ENCODE results near the gene H2AZ1.
"Not testable (repeated sequence)": the region's sequence is repeated elsewhere in the genome, so short reads cannot be mapped to it uniquely, and the experiment has no call there.

H2AZ1 gene

DNA sequence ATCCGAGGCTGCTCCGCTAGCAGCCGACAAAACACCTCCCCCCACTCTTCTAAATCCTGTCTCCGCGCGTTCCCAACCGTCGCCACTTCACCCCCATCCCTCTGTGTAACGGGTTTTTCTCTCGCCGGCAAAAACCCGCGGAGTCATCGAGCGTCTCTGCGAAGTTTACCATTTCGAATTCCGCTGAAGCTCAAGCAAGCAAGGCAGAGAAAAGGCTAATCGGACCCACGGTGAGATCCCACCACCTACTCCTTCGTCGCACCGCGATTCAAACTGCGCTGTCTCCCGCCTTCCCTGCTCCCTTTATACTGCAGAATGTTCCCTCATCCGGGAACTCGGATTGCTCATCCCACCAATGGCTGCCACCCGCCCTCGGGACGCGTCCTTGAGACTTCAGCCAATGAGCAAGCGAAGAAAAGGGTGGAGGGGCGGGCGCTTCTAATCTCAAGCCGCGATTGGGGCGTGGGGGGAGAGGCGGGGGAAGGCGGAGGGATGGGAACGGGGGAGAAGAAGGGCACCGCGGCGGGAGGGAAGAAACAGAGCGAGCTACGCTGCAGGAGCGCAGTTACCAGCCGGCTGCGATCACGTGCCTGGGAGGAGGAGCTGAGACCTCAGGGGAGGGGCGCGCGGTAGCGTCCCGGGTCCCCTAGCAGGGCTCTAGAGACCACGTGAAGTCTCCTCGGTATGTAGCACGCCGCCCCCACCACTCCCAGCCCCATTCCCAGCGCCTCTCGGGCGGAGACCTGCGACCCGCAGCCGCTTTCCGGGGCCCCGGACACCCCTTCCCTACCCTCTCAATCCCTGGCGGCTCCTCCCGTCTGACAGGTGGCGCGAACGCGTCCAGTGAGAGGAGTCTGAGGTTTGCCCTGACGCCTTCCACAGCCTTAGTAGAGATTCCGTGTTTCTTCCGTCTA, at the start of gene H2AZ1:
TSS of gene H2AZ1 (minus strand) at position 277 of the 914 bp plus-strand sequence. CDS start at position 172, 105 bp downstream.
- peak; percentile 79 for FAIRE-seq

DNA sequence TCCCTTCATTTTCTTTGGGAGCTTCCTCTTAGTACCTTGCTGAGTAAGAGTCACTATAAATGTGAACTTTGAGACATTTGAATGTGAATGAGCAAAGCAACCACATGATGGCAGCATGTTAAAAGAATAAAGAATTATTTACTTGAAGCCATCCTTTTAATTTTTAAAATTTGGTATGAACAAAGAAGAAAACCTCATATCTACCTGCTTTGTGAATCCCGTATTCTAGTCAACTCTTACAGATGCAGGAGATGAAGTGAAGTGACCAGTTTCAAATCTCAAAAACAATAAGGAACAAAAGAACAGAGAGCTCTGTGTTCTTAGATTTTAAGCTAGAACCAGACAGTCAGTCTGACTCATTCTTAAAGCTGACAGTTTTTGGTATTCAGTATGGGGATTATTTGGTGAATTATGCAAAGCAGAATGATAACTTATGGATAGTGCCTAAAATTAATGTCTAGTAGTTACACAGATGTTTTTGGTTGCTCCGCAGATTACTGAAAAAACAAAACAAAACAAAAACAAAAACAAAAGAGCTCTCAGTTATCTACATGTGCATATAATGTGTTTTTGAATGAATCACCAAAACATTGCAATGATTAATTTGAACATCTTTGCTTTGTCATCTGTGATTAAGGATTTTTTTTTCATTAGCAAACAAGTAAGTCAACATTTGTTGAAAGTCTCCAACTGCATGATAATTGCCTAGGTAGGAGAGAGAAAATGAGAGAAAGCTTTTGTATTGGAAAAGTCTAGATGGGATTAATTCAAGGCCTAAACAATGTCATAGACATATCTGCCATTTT, 48.2 kb upstream of the H2AZ1 start:
- FAIRE-seq: peak; percentile 96

DNA sequence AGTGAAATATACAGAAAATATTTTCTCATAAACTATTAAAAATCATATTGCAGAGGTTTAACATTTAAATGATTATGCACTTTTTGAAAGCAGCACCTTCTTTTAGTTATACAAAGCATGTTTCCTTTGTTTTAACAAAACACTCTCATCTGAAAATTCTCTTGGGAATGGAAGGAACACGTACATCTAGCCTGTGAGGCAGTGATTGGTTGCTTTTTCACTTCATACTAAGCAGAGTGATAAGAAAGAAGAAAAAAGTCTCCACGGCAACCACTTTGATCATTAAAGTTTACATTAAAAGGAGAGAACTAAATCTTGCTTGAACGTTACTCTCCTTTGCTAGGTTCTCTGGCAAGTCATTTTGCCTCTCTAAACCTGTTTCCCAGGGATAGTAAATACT, 41.7 kb upstream of the H2AZ1 start:
- no peak for FAIRE-seq

DNA sequence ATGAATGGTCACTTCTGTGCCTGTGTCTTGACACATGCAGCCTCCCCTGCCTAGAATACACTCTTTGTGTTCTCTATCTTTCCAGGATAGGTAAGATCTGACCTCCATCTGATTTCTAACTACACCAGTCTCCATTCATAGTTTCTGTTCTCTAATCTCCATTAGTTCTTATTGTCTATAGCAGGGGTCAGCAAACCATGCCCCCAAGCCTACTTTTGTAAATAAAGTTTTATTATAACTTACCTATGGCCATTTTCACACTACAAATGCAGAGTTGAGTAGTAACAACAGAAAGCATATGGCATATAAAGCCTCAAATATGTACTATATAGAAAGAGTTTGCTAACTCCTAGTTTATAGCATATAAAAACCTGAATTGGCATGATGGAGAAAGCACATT, 37.6 kb upstream of the H2AZ1 start:
- no peak for FAIRE-seq

DNA sequence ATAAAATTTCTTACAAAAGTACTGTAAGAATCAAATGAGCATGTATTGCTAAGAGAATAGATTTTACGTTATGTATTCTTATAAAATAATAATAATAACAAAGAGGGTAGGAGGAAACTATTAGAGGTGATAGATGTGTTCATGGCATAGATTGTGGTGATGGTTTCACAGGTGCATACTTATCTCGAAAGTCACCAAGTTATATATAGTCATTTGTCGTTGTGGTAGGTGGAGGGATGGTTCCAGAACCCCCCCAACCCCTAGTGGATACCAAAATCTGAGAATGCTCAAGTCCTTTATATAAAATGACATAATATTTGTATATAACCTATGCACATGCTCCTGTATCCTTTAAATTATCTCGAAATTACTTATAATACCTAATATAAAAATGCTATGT, 36.7 kb upstream of the H2AZ1 start:
- no peak for FAIRE-seq

DNA sequence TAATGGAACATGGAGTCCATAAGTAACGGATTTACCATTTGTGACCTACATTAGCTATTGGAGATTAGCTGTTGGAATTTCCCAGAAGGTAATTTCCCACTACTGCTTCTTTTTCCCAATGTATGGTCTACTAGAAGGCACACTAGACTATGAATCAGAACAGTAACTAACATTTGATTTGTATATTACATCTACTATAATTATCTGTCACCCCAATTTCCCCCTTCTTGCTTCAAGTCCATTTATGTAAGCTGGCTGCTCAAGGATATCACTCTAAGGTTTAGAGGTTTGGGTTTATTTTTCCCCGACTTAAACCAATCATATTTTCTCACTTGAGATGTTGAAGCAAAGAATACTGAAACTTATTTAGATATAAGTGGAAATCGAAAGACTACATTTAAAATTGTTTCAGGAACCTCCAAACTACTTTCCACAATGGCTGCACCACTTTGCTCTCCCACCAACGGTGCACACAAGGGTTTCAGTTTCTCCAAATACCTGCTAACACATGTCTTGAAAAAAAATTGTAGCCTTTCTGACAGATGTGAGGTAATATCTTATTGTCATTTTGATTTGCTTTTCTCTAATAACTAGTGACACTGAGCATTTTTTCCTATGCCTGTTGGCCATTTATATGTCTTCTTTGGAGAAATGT, 33.3 kb upstream of the H2AZ1 start:
- FAIRE-seq: no peak

DNA sequence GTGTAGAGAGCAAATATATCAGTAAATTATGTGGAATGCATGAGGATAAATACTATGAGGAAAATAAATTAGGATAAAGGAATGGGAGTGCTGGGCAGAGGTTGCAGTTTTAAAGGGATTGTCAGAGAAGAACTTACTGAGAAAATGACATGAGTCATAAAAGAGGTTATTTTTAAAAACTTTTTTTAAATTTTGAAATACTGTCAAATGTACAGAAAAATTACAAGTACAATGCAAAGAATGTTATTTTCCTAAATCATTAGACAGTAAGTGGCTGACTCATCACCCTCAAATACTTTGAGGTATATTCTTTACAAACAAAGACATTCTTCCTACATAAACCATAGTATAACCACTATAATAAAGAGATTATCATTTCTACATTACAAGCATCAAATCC, 29.8 kb upstream of the H2AZ1 start:
- no peak for FAIRE-seq

DNA sequence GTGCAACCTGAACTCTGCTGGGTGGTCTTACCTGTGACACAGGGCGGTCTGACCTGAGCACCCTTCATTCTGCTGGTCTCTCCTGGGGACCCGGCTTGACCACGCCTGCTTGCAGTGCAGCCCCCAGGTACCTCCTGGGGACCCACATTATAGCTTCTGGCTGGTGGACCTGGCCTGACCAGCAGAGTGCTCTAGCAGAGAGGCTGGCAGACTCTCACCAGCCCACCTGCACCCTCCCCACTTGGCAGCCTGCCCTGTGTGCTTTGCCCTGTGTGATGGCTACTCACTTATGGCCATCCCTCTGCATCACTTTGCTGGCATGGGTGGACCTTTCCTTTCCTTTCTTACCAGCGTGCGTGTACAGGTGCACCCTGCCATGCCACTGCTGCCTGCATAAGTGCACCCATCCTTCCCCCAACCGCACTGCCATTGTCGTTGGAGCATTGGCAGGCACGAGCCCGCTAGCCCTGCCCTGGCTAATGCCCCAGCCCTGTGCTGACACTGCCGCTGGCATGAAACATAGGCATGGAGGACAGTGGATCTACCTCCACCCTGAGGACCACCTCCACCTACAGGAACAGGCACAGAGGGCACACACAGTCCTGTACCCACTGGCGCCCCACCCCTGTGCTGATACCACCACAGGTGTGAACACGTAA, 21.5 kb upstream of the H2AZ1 start:
- FAIRE-seq: no peak

DNA sequence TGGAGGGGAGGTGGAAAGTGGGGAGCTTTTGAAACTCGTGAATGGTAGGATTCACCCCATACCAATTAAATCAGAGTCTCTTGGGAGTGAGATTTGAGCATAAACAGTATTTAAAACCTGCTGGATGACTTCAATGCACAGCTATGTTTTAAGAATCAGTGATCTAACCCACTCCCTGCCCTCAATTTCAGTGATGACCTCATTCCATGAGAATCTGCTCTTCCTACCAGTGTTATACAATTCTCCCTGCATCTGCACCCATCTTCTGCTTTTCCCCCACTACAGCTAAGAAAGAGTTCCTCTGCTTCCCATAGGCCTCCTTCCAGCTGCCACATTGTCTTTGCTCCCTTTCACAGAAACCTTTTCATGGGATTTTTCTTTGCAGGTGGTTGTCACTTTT, 18.3 kb upstream of the H2AZ1 start:
- FAIRE-seq: no peak

DNA sequence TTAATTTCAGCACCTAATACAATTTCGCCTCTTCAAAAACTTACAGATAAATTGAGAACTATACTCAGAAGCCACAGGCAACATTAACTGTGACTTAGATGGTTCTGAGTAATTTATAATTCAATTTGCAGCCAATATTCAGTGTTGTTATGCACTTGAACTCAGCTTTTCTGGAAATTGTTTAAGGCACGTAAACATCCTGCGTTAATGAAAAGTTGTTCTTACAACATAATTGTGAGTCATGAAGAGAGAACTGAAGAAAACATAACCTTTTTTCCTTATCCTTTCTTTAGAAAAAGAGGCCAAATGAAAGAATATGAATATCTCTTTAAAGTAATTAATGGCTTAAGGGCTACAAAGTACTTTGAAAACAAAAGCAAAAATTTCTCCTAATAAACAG, 16.6 kb upstream of the H2AZ1 start:
- FAIRE-seq: peak; percentile 94

DNA sequence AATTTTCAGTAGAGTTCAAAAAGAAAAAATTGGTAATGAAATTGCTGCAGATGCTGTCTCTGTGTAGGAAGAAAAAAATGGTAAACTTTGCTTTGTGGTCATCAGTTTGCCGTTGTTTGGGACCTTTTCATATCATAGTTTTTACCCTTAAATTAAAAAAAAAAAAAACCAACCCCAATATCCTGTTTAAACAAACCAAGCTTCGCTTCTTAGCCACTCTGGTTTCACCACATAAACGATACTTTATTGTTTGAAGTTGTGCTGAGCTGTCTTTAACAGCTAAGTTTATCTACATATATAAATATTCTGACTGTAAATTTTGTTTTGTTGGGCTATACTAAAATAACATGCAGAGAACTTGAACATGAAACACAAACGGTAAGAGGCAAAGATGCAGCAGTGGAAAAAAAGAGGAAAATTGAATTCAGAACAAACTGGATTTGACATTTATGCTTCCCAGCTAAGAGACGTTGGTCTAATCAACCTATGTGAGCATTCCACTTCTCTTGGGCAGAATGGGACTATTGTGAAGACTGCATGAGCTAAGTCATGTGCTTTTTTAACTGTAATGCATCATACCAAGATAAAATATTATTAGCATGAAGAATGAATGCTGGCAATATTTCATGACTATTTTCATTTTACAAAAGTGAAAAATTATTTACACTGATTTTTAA, 15.7 kb upstream of the H2AZ1 start:
- no peak for FAIRE-seq

DNA sequence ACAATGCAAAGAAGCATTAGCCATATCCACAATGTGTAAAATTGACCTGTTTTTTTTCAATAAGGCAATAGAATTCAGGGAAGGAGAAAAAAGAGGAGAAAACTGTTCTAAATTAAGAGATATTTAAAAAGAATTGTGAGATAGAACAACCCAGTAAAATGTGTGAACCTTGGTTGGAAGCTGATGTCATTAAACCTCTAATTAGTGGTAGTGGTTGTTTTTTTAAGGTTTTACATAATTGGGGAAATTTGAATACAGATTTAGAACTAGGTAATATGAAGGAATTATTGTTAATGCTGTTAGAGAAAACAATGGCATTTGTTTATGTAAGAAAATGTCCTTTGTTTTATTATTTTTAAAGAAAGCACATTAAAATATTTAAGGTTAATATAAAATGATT, 15.1 kb upstream of the H2AZ1 start:
- FAIRE-seq: no peak

DNA sequence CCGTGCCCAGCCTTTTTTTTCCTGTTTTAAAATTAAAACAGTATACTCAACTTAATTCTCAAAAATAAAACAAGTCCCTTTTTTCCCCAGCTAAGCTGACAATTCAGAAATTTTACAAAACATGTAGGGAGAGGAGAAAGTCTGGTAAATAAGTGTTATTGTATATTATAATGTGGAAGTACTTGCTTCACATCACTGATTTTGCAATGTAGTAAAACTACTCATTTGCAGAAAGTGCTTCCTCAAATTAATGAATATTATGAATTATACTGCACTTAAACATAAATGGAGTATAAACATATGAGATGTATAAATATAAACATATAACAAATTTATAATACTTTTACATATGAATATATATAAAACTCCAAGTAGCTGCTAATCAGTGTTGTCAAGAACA, 11.6 kb upstream of the H2AZ1 start:
- FAIRE-seq: no peak

DNA sequence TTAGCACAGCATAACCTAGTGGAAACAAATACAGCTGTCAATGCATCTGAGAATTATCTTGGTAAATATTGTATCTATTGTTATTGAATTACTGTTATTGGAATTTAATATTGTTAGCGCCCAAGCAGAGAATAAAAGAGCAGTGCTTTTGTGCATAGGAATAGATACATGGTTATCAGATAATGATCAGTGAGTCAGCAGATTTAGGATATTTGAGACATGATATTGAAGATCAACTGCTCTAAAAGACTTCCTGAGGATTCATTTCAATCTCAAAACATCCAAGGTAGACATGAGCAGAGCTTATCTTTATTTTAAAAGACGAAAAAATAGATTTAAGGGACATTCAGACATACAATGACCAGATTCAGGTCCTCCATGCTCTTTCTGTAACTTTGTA, 10.6 kb upstream of the H2AZ1 start:
- FAIRE-seq: no peak

DNA sequence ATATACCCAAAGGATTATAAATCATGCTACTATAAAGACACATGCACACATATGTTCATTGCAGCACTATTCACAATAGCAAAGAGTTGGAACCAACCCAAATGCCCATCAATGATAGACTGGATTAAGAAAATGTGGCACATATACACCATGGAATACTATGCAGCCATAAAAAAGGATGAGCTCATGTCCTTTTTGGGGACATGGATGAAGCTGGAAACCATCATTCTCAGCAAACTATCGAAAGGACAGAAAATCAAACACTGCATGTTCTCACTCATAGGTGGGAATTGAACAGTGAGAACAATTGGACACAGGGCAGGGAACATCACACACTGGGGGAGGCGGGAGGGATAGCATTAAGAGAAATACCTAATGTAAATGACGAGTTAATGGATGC, 8.1 kb upstream of the H2AZ1 start:
- not testable (repeated sequence) for FAIRE-seq

DNA sequence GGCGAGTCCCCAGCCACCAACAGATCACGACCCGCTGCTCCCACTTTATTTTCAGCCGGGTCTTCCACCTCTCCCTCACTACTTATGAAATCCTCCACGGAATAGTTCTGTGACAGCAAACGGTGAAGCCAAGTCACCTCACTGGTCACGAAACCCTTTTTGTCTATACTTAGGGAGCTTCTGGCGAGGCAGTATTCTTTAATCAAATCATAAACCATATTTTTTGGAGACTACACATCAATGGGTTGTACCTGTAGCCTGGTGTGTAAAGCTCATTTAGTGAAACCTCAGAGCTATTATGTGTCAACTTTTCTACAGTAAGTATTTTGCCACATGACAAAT, 809 bp upstream of the H2AZ1 start:
- no peak for FAIRE-seq

DNA sequence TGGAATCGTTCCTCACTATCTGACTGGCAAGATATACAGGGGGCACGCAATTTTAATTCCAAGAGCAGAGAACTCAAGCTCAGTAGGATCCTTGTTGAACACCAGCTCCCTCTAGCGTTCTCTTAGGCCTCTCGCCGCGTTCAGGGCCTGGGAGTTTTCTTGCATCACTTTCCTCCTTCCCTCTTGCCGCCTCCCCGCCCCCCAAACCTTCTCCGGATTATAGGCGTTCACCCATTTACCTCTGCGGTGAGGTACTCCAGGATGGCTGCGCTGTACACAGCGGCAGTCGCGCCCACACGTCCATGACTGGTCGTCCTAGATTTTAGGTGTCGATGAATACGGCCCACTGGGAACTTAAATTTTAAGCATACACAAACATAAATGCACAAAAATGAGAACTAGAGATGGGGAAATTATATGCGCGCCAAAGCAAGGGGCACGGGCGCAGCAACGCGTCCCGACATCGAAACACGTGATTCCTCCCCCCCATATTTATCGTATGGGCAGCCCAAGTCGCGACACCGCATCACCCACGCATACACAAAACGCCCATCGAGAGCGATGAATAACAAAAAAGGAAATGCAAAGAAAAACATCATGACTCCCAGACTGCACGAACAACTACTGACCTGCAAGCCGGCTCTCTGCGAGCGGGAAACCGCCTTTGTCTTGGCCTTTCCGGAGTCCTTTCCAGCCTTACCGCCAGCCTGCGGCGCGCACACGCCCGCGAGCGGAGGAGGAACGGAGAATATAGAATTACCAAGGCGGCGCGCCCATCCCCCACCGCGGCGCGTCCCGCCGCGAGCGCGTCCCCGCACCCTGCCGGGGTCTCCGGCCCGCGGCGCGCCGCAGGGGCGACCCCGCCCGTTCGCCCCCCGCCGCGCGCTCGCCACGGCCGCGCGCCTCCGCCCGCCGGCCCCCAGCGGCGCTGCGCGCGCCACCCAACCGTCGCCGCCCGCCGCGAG, 759 bp downstream of the H2AZ1 start:
- peak; percentile 69 for FAIRE-seq

DNA sequence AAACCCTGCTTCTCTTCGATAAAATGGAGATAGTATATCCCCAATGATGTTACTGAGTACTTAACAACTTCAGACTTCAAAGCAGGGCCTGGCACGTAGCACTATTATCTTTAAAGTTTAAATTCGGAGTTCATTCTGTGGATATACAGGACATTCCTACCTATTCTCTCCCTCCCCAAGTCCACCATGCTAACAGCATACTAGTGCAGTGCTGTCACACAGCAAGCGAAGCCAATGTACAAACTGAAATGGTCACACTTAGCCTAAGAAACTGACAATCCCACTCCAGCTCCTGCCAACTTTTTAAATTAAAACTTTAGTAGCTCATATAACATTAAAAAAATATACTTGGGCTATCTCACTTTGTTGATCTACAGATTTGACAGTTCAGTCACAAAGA, 2.5 kb downstream of the H2AZ1 start:
- no peak for FAIRE-seq

DNA sequence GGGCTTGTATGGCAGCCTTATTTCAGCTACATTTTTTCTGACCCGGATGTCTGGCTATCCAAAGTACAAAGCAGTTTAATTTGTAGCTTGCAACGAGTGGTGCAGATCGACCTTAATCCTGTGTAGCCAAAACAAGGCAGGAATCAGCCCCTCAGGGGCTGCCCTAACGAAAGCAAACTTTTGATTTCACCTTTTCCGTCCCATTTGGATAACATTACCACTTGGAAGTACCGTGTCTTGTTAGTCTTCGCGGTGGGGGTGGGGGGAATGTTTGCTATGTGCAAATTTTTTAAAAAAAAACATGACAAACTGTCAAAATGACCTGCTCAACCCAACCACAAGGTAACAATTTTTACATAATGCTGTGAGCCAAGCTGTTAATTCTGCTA, 2.9 kb downstream of the H2AZ1 start:
- no peak for FAIRE-seq

DNA sequence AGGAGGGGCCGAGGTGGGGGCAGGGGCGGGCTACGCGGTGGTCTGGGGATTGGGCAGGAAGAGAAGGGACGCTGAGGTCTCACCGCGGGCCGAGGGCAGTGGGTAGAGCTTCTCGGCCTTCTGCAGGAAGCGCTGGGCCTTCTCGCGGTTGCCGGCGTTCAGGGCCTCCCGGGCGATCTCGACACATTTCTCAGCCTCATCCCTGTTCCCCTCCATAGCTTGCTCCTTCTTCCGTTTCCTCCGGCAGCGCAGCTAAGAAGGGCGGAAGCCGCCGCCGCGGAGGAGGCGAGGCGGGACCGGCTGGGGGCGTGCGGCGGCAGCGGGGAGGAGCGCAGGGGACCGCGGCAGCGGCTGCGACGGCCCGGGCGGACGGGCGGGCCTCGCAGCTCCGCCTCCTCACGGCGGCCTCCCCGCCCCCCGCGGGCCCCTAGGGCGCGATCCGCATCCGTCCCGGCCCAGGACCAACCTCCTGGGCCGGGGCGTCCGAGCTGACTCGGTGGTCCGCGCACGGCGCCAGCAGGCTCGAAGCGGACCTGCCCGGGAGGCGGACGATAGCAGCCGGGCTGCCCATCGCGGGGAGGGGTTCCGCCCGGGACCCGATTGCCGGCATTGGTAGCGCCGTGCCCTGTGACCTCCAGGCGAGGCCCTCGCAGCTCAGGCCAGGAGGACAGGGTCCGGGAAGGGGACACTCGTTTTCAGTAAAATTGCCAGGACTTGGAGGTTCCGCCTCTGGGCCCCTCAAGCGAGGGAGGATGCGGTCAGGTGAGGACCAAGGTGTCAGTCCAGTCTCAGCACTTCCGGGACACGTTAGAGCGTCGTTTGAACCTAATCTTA, 3.5 kb downstream of the H2AZ1 start, which contains the start of gene DNAJB14:
TSS of gene DNAJB14 (minus strand) at position 263 of the 834 bp plus-strand sequence. CDS start at position 216, 47 bp downstream.
- no peak for FAIRE-seq
